HG03159 (cell line): ENCODE measurements around the gene IL1F10.

Experiments
- ATAC-seq: cut with Tn5 transposase; IDR thresholded peaks from one replicate; pipeline ENCODE4 v1.9.1; 2021; ENCODE audit warnings: mild to moderate bottlenecking, moderate library complexity; ENCODE audit not compliant: unreplicated experiment

The IL1F10 gene

DNA sequence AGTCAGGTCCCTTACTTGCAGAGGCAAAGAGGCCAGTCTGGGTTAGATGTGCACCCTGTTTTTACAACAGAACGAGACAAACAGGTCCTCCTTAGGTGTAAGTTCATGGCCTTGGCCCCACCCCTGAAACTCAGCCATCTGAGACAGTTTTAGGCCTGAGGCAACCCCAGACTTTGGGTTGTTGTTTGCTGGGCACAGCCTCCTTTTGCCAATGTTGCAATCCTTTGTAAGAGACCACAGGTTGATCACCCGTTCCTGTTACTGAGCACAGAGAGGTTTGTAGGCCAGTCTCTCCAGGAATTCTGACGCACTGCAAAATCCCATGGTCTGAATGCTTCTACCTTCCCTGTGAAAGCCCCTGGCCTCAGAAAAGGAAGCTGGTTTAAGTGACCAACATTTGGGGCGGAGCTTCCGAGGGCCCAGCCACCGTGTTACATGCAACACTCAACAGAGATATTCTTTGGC lies 44.1 kb downstream of the IL1F10 start:
- no peak for ATAC-seq

DNA sequence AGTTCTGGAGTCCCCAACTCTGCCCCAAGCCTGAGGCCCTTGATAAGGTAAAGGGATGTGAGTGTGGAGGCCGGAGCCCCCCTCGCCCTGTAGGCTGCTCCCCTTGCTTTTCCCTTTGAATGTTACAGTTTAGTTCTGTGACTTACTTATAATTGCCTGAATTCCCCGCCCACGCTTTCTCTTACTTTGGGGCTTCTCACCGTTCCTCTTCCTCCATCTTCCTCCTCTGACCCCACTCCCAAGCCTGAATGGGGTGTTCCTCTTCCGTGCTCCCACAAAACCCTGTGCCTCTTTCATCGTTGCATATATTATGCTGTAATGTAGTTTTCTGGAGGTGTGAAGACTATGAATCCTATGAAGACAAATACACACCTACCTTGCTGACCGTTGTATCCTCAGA lies 44.7 kb downstream of the IL1F10 start:
- ATAC-seq = no peak

DNA sequence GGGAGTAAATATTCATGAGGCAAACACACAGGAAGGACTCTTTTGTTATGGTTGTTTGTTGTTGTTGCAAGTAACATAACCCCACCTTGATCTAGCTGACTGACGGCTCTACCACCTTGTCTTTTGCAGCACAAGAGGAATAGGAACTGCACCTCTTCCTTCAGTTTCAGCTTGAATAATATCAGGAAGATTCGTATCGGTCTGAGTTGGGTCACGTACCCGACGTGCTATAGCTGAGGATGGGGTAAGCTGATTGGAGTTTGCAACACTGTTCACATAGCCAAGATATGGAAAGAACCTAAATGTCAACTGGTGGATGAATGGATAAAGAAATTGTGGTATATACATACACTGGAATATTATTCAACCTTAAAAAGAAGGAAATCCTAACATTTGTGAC lies 45.1 kb downstream of the IL1F10 start:
- no peak for ATAC-seq

DNA sequence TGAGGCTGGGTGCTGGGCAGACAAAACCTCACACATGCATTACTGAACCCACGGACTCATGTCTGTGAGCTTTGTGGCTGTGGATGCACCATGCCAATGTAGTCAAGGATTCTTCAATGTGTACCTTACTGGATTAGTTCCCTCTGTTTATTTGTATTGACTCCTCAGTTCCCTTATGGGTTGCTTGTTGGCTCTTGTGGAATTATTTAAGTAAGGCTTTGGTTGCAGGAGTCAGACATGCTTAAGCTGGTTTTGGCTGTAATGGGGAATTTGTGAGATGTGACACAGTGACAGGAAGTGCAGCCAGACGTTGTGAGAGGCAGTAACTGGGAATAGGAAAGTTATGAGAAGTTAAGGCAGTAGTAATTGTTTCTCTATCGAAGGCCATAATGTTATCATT lies 46.0 kb downstream of the IL1F10 start:
- no peak for ATAC-seq

DNA sequence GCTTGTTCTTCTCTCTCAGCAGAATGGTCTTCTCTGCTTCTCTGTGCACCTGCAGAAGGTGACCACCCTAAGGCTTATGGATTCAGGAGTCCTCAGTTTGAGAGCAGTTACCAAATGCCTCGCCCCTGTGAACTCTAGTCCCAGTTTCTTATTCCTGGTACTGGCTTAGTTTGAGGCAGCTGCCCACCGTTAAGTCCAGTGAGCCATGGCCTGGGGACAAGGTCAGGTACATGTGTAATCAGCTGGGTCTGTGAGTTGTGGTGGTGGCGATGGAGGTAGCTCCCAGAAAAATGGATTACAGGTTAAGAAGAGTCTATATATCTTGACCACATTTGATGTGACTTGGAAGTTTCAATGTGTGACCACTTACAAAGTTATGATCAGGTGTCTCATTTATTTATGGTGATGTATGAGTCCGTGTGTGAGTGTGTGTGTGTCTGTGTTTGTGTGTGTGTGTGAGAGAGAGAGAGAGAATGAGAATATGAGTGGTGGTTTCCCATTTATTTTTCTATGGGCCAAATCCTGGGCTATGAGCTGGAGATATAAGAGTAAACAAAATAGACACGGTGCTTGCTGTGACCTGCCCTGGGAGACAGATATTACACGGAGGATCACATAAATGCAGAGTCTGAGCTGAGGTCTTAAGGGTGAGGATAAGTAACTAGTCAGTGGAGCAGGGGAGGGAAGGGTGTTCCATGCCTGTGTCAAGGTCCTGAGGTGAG lies 46.6 kb downstream of the IL1F10 start:
- no peak for ATAC-seq

DNA sequence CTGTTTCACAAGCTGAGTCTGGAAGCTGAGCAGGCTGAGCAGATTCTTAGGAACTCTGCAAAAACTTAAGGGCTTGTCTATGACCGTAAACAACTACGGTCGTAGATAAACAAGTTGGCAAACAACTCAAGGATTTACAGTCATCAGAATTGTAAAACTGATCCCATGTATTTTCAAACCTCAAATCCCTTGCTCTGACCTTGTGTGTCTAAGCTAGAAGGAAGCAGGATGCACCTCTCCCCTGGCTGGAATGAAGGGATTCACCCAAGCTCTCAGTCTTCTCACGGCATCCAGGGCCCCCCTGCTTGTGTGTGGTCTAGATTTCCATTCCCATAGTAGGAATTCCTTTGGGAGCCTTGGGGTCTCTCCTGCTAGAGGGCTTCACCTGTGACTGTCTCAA lies 47.2 kb downstream of the IL1F10 start:
- ATAC-seq = no peak

DNA sequence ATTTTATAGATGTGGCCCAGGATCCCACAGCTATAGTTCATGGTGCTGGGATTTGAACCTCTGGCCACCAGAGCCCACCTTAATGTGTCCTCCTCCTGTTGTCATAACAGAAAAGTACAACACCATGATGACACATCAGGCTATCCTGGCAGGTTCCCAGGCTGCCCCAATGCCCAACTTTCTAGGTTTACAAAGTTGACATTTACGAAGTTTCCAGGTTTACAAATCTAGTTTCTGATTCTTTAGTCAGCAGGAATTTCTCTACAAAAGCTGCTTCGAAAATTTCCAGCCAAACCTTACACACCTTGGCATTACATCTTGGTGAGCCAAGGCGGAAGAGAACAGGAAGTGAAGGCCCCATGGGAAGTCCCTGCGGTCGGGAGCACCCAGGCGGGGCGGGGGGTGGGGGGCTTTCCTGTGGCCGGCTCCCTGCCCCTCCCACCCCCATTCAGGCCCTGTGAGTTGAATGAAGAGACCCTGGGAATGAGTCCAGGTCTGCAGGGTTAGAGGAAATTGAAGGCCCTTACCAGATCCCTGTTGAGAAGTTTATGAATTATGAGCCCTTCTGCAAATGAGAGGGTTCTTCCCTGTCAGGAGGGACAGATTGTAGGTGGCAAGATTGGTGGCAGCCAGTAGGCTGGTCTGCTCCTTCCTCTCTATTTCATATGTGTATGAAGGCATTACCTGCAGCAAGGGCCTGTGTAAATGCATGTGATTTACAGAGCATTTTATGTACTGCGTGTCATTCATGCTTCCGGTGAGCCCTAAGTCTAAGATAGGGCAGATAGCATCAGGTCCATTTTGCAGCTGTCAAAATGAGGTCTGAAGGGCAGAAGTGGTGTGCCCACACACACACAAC lies 48.6 kb downstream of the IL1F10 start:
- ATAC-seq = no peak

DNA sequence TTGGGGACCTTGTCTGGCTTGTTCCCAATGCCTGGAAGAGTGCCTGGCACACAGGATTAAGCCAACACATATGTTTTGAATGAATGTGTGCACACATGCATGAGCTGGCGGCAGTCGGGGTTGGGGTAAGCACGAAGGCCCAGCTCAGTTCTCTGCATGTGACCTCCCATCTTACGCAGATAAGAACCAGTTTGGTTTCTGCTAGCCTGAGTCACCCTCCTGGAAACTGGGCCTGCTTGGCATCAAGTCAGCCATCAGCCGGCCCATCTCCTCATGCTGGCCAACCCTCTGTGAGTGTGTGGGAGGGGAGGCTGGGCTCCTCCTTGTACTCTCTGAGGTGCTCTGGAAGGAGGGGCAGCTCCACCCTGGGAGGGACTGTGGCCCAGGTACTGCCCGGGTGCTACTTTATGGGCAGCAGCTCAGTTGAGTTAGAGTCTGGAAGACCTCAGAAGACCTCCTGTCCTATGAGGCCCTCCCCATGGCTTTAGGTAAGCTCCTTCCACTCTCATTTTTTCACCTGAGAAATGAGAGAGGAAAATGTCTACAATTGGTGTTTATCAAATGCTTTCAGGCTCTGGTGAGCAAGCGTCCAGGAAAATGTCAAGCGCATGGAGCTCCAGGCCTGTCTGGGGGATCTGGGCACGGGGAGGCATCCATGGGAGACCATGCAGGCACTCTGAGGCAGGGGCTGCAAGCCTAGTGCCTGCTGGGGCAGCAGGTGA lies 49.9 kb downstream of the IL1F10 start:
- ATAC-seq = no peak

DNA sequence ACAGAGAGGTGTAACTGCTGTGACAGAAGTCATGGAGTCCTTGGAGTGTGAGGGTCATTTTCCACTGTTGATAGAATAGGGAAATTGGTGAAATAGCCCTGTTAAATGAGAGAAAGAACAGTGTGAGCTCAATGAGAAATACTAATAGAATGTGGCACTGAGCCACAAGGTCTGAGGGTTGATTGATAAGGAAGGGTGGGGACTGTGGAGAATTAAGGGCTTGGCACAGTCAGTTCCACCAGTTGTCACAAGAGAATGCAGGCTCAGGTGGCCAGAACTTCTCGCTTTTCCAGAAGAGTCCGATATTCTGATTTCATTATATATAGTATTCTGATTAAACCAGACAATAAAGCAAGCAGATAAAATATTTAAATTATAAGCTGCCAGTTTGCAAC lies 50.5 kb downstream of the IL1F10 start:
- no peak for ATAC-seq

DNA sequence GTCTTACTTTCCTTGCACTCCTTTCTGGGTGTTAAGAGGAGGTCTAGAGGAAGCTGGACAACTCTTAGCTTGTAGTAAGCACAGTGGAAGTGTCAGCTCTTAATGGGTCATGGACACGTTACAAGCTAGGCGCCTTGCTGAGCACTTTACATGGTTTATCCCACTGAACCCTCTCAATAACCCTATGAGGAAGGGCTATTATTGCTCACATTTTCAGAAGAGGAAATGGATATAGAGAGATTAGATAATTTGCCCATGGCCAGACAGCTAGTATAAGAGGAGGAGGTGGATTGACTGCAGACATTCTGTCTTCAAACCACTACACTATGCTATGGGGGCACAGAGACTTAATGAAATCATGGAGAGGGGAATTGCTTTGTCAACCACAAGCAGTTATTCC lies 51.3 kb downstream of the IL1F10 start:
- no peak for ATAC-seq

DNA sequence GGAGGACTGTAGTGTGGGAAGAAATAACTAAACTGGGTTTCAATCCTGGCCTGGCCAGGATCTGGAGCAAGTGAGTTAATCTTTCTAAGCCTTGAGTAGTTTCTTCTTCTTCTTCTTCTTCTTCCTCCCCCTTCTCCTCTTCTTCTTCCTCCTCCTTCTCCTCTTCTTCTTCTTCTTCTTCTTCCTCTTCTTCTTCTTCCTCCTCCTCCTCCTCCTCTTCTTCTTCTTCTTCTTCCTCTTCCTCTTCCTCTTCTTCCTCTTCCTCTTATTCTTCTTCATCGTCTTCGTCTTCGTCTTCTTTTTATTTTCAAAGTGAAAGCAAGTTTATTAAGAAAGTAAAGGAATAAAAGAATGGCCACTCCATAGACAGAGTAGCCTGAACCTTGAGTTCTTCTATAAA lies 53.1 kb downstream of the IL1F10 start:
- no peak for ATAC-seq

DNA sequence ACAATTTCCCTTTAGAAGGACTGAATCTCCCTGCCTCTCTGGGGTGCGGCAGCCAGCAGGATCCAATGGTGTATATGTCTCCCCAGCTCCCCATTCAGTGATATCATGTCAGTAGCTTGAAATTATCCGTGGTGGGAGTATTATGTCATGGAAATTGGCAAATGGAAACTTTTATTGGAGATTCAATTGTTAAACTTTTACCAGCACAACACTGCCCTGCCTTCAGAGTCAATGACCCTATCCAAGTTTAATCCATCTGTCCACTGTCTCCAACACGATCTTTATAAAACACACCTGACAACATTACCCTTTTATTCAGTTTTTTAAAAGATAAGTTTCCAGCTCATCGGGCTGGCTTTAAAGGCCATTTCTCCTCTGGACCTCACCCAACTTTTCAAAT lies 54.6 kb downstream of the IL1F10 start:
- no peak for ATAC-seq

DNA sequence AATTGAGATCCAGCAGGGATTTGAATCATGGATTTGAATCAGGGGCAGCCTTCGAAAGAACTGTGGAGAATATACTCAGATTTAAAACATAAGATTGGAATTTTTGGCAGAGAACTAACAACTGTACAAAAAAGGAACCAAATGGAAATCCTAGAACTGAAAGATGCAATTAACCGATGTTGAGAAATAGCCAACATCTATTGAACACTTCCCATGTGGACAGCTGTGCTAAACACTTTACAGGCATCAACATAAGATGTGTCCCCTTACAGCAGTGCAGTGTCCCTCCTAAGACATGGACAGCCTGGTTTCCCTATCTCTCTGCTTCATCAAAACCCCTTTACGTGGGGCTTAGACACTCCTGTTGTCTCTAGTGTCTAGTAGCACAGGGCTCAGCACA lies 56.0 kb downstream of the IL1F10 start:
- ATAC-seq = no peak

DNA sequence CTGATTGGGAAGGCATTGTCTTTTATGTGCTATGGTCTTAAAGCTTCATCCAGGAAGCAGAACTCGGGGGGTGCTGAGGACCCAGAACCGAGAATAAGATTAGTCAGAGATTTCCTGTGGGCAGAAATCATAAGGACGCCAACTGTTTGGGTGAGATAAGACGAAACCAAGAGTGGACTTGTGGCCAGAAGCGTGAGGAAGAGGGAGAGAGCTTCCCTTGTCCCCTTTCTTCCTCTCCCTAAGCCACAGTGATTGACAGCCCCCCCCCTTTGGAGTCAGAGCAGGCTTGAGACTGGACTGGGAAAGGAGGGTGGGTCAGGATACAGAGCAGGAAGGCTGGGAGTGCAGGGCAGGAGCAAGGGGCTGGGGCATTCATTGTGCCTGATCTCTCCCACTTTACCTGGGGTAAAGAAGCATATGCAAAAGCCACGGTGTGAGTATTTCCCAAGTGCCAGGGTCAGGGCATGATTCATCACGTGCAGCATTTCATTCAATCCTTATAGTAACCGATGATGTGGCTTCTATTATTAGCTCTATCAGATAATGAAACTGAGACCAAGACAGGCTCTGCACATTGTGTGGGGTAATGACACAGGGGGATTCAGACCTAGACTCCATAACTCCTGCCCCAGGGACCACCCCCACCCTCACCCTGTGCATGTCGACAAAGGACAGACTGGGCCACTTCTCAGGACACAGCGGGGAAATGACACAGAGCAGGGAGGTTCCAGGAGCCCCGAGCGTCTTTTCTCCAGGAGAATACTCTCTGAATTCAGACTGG lies 56.6 kb downstream of the IL1F10 start:
- peak; percentile 71 for ATAC-seq
